GM19438 (cell line): Measurements from ENCODE around the gene TMEM11.
A peak's percentile ranks its signal among the peaks of the same experiment; 100 is the strongest.

ENCODE experiments used
- ATAC-seq: cut with Tn5 transposase; IDR thresholded peaks from one replicate; pipeline ENCODE4 v1.9.1; 2021; ENCODE audit warnings: low read depth; ENCODE audit not compliant: unreplicated experiment

The TMEM11 gene

DNA sequence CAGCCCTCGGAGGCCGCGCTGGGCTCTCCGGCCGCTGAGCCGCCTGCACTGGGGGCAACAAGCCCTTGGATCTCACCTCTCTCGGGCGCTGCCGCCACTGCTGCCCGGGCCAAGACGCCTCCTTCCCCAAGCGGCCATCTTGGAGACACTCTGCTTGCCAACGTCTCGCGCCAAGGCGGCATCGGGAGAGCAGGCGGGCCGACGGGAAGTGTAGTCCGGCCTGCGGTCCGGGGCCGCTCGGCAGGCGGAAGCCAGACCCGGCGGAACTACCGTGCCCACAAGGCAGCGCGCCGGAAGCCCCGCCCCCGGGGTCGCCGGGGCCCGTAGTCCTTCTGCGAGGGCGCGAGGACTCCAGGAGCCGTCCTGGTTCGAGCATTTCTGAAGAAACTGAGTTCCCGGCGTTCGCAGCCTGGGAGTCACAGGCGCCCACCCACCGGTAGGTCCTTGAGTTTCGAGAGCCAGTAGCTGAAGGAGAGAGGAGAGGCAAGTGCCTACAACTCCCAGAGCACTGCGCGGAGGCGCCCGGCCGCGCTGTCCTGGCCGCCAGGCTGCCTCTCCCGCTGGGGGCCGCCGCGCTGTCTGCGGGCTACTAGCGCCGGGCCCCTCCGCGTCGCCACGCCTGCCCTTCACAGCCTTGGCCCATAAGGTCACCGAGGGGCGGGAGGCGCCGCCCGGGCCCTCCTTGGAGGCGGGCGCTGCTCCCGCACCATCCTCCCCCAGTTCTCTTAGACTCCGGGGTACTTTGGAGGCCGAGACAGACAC is at the start of gene TMEM11:
Gene TMEM11 (minus strand): TSS at position 147 of the 762 bp plus-strand sequence. CDS start 9 bp downstream, at position 138.
- peak; percentile 84 for ATAC-seq

GRCh38 chr17:21263376-21263775 is 49.4 kb upstream of the TMEM11 start:
- no peak for ATAC-seq

DNA sequence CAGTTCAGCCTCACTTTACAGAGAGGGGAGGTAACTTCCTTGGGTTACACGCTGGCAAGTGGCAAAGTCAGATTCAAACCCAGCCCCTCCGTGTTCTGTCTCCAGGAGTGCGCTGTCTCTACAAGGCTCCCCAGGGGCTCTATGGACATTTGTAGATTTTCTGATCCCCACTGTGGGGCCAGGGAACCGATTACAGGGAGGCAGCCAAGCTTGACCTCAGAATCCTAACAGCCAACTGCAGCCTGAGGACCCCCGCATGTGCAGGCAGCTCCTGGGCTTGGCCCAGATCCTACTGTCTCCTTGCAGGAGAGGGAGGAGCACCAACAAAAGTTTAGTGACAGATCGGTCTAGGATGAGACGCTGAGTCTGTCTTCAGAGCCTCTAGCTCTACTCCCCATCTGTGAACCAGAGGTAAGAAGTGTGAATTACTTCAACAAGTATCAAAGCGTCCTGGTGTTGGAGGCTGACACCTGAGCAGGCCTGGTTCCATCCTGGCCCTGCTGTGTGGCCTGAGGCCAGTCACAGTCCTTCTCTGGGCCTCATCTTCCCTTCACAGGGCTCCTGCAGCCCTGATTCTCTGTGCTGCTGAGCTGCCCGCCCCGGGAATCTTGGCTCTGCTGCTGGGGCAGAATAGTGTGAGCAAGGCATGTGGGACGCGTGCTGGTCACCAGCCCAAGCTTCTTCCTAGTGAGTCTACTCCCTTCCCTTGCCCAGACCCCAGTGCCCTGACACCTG is 48.5 kb upstream of the TMEM11 start:
- no peak for ATAC-seq

DNA sequence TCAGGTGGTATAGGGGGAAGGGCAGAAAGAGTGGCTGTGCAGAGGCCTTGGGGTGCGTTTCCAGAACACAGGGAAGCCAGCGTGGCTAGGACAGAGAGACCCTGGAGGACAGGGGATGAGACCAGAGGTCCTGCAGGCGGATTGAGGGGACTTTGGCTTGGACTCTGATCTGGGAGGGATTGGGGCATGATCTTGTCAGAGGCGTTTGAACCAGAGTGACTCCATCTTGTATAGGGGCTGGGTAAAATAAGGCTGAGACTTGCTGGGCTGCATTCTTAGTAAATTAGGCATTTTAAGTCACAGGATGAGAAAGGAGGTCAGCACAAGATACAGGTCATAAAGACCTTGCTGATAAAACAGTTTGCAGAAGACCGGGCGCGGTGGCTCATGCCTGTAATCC is 44.6 kb upstream of the TMEM11 start:
- no peak for ATAC-seq

GRCh38 chr17:21253646-21254441 is 39.9 kb upstream of the TMEM11 start:
- no peak for ATAC-seq

DNA sequence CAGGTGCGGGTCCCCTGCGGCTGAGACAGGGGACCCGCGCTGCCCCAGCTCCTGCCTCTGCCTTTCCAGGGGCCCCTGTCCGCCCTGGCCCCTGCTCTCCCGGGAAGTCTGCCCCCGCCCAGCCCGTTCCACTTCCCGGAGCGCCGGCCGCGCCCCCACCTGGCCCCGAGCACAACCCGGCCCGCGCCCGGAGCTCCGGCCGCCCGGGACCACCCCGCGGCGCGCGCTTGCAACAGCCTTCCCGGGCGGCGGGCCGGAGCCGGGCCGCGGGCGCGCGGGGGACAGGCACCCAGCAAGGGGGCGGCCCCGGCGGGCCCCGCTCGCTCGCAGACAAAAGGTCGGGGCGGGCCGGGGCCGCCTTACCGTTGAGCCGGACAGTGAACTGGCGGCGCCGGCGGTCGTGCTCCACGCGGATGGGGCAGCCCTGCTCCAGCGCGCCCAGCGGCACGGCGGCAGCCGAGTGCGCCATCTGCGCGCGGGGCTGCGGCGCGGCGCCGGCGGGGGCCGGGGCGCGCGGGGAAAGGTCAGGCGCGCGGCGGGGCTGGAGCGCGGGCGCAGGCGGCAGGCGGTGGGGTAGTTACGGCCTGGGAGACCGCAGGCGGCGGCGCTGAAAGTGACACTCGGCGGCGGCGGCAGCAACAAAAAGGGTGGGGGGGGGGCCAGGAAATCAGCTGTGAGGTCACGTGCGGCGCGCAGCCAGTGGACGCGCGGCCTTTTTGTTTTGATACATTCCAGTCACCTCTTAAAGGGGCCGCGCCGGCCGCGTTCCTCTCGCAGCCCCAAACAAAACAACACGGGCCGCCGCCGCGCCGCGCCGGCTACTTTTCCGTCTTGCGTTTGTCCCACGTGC is 39.1 kb upstream of the TMEM11 start, which contains the start of gene NATD1:
Gene NATD1 (minus strand): TSS at position 615 of the 850 bp plus-strand sequence. CDS start 146 bp downstream, at position 469.
- peak; percentile 74 for ATAC-seq

DNA sequence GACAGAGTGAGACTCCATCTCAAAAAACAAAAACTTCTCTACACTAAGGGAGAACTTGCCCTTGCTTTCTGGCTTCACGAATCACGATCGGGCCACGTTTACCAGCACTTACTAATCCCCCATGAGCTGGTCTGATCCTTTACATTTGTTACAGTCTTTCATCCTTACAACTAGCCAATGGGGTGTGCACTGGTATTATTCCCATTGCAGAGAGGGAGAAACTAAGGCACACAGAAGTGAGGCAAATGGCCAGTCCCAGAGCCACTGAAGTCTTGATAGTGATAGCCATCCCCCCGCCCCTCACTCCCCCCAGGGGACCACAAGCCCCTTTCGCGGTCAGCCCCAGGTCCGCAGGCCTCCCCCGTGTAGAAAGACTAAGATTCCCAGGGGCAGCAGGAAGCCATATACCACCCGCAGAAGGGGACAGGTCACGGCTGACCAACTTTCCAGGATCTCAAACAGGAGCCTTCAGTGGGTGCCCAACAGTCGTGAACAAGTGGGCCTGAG is 38.4 kb upstream of the TMEM11 start:
- ATAC-seq, result no peak

DNA sequence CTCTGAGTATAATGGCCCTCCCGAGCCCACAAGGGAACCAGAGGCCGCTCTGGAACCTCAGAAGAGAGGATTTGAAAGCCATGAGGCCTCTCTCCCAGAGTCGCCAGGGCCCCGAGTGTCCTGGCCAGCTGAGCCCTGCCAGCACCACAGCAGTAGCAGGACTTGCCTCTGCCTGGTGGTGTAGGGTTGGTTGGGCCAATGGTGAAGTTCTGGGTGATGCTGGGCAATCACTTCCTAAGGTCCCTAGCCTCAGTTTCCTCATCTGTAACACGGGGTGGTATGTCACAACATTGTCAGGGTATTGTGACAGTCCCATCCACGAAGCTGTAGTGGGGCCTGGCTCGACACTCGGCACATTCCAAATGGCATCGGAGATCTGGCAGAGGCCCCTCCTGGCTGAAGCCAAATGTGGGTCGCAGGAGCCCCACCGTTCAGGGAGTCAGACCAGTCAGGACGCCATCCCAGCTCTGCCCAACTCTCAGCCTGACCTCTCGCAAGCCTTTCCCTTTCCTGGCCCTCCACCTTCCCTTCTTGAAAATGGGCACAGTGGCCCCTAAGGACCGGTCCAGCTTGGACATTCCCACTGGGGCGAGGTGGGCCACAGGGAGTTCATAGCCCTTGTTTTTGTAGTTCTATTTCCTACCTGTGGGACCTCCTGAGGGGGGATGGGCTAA is 37.5 kb upstream of the TMEM11 start:
- no peak for ATAC-seq

DNA sequence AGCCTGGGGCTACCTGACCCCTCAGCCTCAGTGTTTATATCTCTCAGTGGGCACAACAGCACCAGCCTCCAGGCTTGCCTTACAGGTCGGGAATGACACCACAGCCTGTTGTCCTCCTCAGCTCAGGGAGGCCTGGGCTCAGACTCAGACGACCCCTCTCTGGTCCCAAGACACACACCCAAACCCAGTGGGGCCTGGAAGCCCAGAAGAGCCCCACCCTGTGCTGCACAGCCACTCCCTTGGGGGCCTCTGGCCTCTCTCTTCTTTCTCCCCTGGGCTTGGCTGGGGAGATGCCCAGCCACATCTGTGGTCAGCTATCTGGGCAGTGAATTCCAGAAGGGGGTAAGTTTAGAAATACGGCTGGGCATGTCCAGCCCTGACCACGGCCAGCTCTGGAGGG is 36.9 kb upstream of the TMEM11 start:
- ATAC-seq, result no peak

- ATAC-seq, result no peak
Measured at GRCh38 chr17:21249920-21250703, 36.2 kb upstream of the TMEM11 start.

DNA sequence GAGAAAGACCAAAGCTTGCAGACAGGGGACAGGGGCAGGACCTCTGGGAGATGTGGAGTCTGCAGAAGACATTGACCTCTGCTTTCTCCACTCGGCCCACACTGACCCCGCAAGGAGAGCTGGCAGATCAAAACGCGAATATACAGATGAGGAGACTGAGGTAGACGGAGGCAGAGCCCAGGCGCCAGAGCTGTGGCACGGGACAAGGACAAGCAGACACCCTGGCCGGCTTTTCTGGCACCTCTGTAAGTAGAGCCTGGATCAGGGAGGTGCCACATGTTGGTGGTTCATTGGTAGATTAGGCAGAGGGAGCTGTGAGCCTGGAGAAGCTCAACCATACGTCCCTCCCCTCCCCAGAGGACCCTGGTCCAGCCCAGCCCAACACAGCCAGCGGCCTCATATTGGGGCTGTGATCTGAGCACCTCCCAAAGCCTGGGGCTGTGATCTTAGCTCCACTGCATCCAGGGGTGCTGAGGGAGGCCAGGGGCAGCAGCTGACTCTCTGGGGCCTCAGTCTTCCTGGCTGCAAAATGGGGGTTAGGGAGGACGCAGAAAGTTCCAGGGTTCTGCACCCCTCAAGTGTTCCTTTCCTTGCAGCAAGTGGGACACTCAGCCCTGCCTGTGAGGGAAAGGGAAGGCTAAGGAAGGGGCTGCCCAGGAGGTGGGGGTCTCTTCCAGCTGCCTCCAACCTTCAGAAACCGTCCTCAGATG is 35.3 kb upstream of the TMEM11 start:
- ATAC-seq, result no peak

DNA sequence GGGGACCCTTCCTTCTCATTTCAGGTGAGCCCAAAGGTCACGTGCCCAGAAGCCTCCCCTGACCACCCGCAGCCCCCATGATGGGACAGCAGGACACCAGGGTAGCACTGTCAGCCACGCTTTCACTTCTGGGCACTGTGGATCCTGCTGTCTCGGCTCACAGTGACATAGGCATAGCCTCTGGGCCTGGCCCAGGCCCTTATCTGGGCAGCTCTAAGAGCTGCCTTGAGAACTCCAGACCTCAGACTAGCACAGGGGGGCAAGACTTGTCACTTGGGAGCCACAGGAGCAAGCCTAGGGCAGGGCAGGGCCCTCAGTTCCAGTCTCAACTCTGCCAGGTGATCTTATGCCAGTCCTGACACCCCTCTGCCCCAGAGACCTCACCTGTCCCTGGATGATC is 34.5 kb upstream of the TMEM11 start:
- no peak for ATAC-seq

- ATAC-seq, result no peak
Measured at GRCh38 chr17:21247552-21248258, 33.7 kb upstream of the TMEM11 start.

DNA sequence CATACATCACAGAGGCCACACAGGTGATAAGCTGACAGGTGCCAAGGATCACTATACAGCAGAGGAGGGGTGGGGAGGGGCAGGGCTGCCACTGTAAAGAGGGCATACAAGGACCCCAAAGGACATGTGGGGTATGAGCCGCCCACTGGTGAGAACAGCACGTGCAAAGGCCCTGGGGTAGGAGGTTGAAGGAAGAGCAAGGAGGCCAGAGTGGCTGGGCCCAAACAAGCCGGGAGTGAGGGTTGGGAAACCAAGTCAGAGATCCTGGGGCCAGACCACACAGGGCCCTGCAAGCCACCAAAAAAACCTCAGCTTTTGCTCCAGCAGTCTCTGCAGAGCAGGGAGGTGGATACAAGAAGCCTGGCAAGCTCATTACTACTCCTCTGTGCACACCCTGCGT is 32.7 kb upstream of the TMEM11 start:
- no peak for ATAC-seq

- no peak for ATAC-seq
Measured at GRCh38 chr17:21245639-21246084, 31.7 kb upstream of the TMEM11 start.

DNA sequence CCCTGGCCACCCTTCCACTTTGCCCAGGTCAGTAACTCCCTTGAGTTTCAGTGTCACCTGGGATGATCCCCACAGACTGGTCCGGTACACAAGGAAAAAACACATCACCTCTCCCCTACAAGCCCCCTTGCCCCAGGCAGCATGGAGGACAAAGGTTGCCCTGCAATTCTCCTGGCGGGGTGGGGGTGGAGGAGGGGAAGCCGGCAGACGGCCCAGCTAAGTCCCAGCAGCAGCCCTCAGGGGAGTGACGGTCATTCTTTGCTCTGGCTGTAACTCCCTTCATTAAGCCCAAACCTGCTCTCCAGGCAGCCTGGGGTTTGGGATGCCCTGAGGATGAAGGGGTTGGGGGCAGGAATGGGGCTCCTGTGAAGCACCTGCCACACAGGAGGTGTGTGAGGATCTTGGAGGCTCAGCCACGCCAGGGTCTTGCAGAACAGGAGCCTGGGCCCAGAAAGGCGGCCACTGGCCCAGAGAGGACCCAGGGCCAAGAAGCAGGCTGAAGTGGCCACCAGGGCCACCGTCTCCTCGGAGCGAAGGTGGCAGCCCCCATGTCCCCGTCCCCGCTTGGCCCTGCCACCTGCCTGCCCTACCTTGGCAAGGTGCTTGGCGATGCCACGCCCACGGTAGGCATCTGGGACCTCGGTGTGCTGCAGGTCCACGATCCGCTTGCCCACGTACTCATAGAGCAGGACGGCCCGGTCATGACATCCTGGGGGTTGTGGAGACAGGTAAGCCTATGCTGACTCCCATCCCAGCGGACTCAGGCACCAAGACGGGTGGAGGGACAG is 29.7 kb upstream of the TMEM11 start:
- no peak for ATAC-seq
